Gastrocnemius medialis (tissue), 4 donors: ENCODE data around the gene CEP112.

ENCODE experiments used
- POLR2A ChIP-seq, 2 donors: fragments of 450-650 bp; IDR thresholded peaks; one replicate each; pipeline ENCODE4 v1.6.1; 2017; ENCODE audit warnings: antibody characterized with exemption in 2 of 2, mild to moderate bottlenecking in 2 of 2, moderate library complexity in 2 of 2
- TF ChIP-seq, protein P1 (sequence below), 5 experiments: fragments of 450-650 bp in 3 of 5; fragments of 200-600 bp in 2 of 5; sonication (generic) in 2 of 5; IDR thresholded peaks in 4 of 5; conservative IDR thresholded peaks in 1 of 5; 1 replicate in 4 of 5; 2 replicates in 1 of 5; pipeline ENCODE4 v1.5.1; 2016 to 2019; ENCODE audit warnings: antibody characterized with exemption in 5 of 5, mild to moderate bottlenecking in 3 of 5, moderate library complexity in 3 of 5

DNA sequence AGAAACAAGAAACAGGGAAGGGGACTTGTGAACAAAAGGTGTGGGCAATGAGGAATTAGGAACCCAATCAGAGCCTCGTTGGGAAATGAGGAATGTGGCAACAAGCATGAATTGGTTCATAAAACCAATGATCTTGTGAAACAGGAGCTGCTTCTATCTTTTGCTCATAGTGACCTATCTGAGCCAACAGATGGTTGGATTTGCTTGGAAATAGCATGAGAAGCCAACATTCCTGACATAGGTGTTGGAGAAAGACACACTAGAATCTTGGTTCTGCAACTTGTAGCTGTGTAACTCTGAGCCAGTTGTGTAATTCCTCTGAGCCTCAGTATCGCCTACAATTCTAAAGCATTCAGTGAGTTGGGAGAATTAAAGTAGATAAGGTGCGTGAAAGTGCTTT is 378.6 kb downstream of the CEP112 start:
- TF ChIP-seq, protein P1, sequence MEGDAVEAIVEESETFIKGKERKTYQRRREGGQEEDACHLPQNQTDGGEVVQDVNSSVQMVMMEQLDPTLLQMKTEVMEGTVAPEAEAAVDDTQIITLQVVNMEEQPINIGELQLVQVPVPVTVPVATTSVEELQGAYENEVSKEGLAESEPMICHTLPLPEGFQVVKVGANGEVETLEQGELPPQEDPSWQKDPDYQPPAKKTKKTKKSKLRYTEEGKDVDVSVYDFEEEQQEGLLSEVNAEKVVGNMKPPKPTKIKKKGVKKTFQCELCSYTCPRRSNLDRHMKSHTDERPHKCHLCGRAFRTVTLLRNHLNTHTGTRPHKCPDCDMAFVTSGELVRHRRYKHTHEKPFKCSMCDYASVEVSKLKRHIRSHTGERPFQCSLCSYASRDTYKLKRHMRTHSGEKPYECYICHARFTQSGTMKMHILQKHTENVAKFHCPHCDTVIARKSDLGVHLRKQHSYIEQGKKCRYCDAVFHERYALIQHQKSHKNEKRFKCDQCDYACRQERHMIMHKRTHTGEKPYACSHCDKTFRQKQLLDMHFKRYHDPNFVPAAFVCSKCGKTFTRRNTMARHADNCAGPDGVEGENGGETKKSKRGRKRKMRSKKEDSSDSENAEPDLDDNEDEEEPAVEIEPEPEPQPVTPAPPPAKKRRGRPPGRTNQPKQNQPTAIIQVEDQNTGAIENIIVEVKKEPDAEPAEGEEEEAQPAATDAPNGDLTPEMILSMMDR (IDR thresholded peaks at IDR 0.05 in 4 of 5, conservative IDR thresholded peaks at IDR 0.05 in 1 of 5) = no peak
- TF ChIP-seq POLR2A (IDR thresholded peaks at IDR 0.05) = no peak
